ENCODE results near the gene RAD9B.
"Not testable (repeated sequence)": the region's sequence is repeated elsewhere in the genome, so short reads cannot be mapped to it uniquely, and the experiment has no call there.

RAD9B gene

GRCh38 chr12:110540048-110540447 is 37.9 kb downstream of the RAD9B start:
- no peak for DNase-seq
- Histone ChIP-seq H3K4me3 (ENCODE audit: low read depth, low read length) (no peak overlapping the region), H3K36me3 (peaks cover 25% of the 10 kb centered on the region), H3K4me1 (no peaks in the 10 kb centered on the region), H3K9me3 (no peaks in the 10 kb centered on the region), H3K27me3 (no peaks in the 10 kb centered on the region)
- TF ChIP-seq CTCF (IDR thresholded peaks at IDR 0.05; ENCODE audit: low read depth, low read length): no peak

- no peaks in the 10 kb centered on the region for H3K9me3 ChIP-seq
- TF ChIP-seq CTCF (IDR thresholded peaks at IDR 0.05; ENCODE audit: low read depth, low read length): no peak
- H3K4me3 ChIP-seq (ENCODE audit: low read depth, low read length): no peak overlapping the region
- DNase-seq: no peak
- H3K4me1 ChIP-seq: no peaks in the 10 kb centered on the region
- H3K27me3 ChIP-seq: no peaks in the 10 kb centered on the region
- H3K36me3 ChIP-seq: peaks cover 19% of the 10 kb centered on the region
These were observed 41.3 kb downstream of the RAD9B start for GRCh38 chr12:110543252-110543959.

GRCh38 chr12:110543965-110544364 is 41.8 kb downstream of the RAD9B start:
- no peak overlapping the region for H3K4me3 ChIP-seq (ENCODE audit: low read depth, low read length)
- no peak for TF ChIP-seq CTCF (IDR thresholded peaks at IDR 0.05; ENCODE audit: low read depth, low read length)
- H3K27me3 ChIP-seq: no peaks in the 10 kb centered on the region
- DNase-seq: no peak
- no peaks in the 10 kb centered on the region for H3K9me3 ChIP-seq
- no peaks in the 10 kb centered on the region for H3K4me1 ChIP-seq
- peaks cover 18% of the 10 kb centered on the region for H3K36me3 ChIP-seq

GRCh38 chr12:110545259-110545658 is 43.1 kb downstream of the RAD9B start:
- H3K4me1 ChIP-seq; H3K27me3 ChIP-seq; H3K4me3 ChIP-seq (ENCODE audit: low read depth, low read length); H3K9me3 ChIP-seq; DNase-seq: not testable (repeated sequence)
- peaks cover 14% of the 10 kb centered on the region for H3K36me3 ChIP-seq

DNA sequence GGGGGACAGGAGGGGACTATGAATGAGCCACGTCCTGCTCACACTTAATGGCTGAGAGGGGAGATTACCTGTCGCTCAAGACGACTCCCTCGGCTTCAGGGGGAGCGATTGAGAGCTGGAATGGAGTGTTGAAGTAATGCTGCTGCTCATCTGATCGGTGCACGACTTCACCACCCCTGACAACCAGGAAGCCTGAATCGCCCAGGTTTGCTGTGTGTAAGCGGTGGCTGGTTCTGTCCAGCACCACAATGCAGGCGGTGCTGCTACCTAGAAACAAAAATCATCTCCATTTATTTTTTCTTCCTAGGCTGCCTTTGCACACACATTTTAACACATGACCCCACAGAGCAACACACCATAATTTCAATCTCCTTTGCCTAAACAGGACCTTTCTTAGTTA is 43.7 kb downstream of the RAD9B start:
- no peak for TF ChIP-seq CTCF (IDR thresholded peaks at IDR 0.05; ENCODE audit: low read depth, low read length)
- no peak for DNase-seq
- Histone ChIP-seq H3K4me3 (ENCODE audit: low read depth, low read length) (no peak overlapping the region), H3K27me3 (no peaks in the 10 kb centered on the region), H3K36me3 (peaks cover 20% of the 10 kb centered on the region), H3K4me1 (no peaks in the 10 kb centered on the region), H3K9me3 (no peaks in the 10 kb centered on the region)

GRCh38 chr12:110546339-110546738 is 44.2 kb downstream of the RAD9B start:
- no peak for TF ChIP-seq CTCF (IDR thresholded peaks at IDR 0.05; ENCODE audit: low read depth, low read length)
- peaks cover 24% of the 10 kb centered on the region for H3K36me3 ChIP-seq

More at GRCh38 chr12:110546339-110546738, 44.2 kb downstream of the RAD9B start:
- no peak for DNase-seq
- H3K4me1 ChIP-seq: no peaks in the 10 kb centered on the region
- H3K9me3 ChIP-seq: no peaks in the 10 kb centered on the region
- no peak overlapping the region for H3K4me3 ChIP-seq (ENCODE audit: low read depth, low read length)
- H3K27me3 ChIP-seq: no peaks in the 10 kb centered on the region
